DND-41 (cell line): ENCODE data around the gene ASIC2.

Source experiments
- ATAC-seq: fragments of 200-7000 bp; cut with Tn5 transposase; 3 replicates; pipeline ENCODE4 v1.9.1; 2021; ENCODE audit warnings: low read depth; ENCODE audit not compliant: insufficient read depth
- DNase-seq: peaks from one replicate; pipeline ENCODE4 v3.0.0-alpha.2; 2020
- H2AFZ ChIP-seq: 2 replicates; pipeline ENCODE4 v1.6.0; 2012; ENCODE audit warnings: low read depth, low read length
- H3K27ac ChIP-seq: 2 replicates; pipeline ENCODE4 v1.5.1; 2012; ENCODE audit warnings: low read length, inconsistent platforms
- H3K27me3 ChIP-seq: fragments of 200-600 bp; sonication (generic); 2 replicates; pipeline ENCODE4 v1.6.0; 2012; ENCODE audit warnings: low read length, mild to moderate bottlenecking, inconsistent platforms; ENCODE audit not compliant: insufficient read depth, poor library complexity
- H3K36me3 ChIP-seq: 2 replicates; pipeline ENCODE4 v1.5.1; 2012; ENCODE audit warnings: low read length, inconsistent platforms; ENCODE audit not compliant: insufficient read depth
- H3K4me1 ChIP-seq: 2 replicates; pipeline ENCODE4 v1.5.1; 2012; ENCODE audit warnings: mild to moderate bottlenecking, low read length; ENCODE audit not compliant: insufficient read depth
- H3K4me2 ChIP-seq: 2 replicates; pipeline ENCODE4 v1.6.0; 2012; ENCODE audit warnings: mild to moderate bottlenecking, moderate library complexity, low read length, inconsistent platforms; ENCODE audit not compliant: insufficient read depth
- H3K4me3 ChIP-seq, 2 experiments: fragments of 200-600 bp in 1 of 2; shearing (Covaris generic) in 1 of 2; 2 replicates each; pipeline ENCODE4 v1.5.1; 2012 to 2016; ENCODE audit warnings: inconsistent platforms in 2 of 2, low read length in 2 of 2, mild to moderate bottlenecking in 2 of 2, low read depth in 1 of 2, moderate library complexity in 1 of 2
- H3K79me2 ChIP-seq: 2 replicates; pipeline ENCODE4 v1.6.0; 2012; ENCODE audit warnings: low read length, inconsistent platforms; ENCODE audit not compliant: insufficient read depth
- H3K9ac ChIP-seq: 2 replicates; pipeline ENCODE4 v1.6.0; 2012; ENCODE audit warnings: low read depth, mild to moderate bottlenecking, inconsistent platforms, low read length, moderate library complexity
- H3K9me3 ChIP-seq: 2 replicates; pipeline ENCODE4 v1.5.1; 2012; ENCODE audit warnings: low read length, moderate library complexity, mild to moderate bottlenecking, inconsistent platforms; ENCODE audit not compliant: insufficient read depth, severe bottlenecking
- H4K20me1 ChIP-seq: 2 replicates; pipeline ENCODE4 v1.6.0; 2012; ENCODE audit warnings: low read length; ENCODE audit not compliant: insufficient read depth
- CTCF ChIP-seq: IDR thresholded peaks from 2 replicates; pipeline ENCODE4 v1.5.1; 2012; ENCODE audit warnings: borderline replicate concordance, low read length, moderate library complexity, mild to moderate bottlenecking; ENCODE audit not compliant: poor library complexity, severe bottlenecking; ENCODE audit errors: extremely low read depth
- EZH2 ChIP-seq: IDR thresholded peaks from 3 replicates; pipeline ENCODE4 v1.6.1; 2012; ENCODE audit warnings: borderline replicate concordance, low read depth, mild to moderate bottlenecking, moderate library complexity, low read length, inconsistent platforms; ENCODE audit not compliant: severe bottlenecking

ASIC2 gene

GRCh38 chr17:33056399-33057146 lies 236.5 kb downstream of the ASIC2 start:
- Histone ChIP-seq H4K20me1 (no peaks in the 10 kb centered on the region; the same call in 1 of the 2 replicates), H3K4me1 (no peaks in the 10 kb centered on the region), H3K4me2 (no peak overlapping the region), H3K36me3 (no peaks in the 10 kb centered on the region), H2AFZ (no peak overlapping the region), H3K27me3 (peaks cover 9% of the 10 kb centered on the region), H3K9me3 (no peaks in the 10 kb centered on the region), H3K79me2 (no peaks in the 10 kb centered on the region), H3K27ac (no peak overlapping the region), H3K4me3 (no peak overlapping the region), H3K9ac (no peak overlapping the region)
- ATAC-seq (no peak), DNase-seq (no peak)
- no peak for TF ChIP-seq CTCF
- TF ChIP-seq EZH2, result no peak

DNA sequence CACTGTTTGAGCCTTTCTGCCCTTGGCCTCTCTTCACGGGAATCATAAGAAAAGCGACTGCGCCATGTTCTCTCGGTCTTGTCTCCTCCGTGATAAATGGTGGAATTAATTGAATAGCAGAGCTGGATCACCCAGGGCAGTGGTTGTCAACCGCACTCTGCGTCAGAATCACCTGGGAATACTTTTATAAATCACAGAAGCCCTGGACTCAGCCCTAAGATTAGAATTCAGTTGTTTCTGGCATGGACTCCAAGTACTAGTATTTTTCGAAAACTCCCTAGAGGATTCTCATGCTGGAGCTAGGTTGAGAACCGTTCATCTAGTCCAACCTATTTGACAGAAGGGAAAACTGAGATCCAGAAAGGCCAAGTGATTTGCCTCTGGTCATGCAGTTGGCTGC lies 237.3 kb downstream of the ASIC2 start:
- no peaks in the 10 kb centered on the region for H3K4me1 ChIP-seq
- peaks cover 9% of the 10 kb centered on the region for H3K27me3 ChIP-seq
- H3K36me3 ChIP-seq, result no peaks in the 10 kb centered on the region
- no peaks in the 10 kb centered on the region for H3K9me3 ChIP-seq
- DNase-seq (no peak), ATAC-seq (no peak)
- H3K79me2 ChIP-seq, result no peaks in the 10 kb centered on the region
- no peak overlapping the region for H3K9ac ChIP-seq
- no peaks in the 10 kb centered on the region; the same call in 1 of the 2 replicates for H4K20me1 ChIP-seq
- H3K27ac ChIP-seq, result no peak overlapping the region
- no peak overlapping the region for H3K4me3 ChIP-seq
- no peak overlapping the region for H3K4me2 ChIP-seq
- TF ChIP-seq EZH2 (no peak), CTCF (no peak)
- no peak overlapping the region for H2AFZ ChIP-seq

DNA sequence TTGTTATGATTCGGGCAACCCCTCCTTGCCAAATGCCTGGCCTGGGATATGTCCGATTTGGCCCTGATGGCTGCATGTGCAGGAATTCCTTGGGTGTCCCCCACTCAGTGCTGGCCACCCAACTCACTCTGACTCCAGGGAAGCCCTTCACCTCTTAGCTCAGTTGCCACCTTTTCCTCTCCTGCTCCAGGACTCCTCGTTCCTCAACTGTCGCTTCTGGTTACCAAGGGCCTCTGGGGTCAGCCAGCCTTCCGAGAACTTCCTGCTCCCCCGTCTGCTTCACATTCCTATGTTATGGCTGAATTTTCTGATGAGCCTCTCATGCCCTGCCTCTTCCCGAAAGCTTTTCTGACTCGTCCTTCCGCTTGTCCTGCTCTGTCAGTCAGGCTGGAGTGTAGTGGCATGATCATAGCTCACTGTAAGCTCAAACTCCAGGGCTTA lies 237.9 kb downstream of the ASIC2 start:
- no peaks in the 10 kb centered on the region for H3K79me2 ChIP-seq
- H3K4me1 ChIP-seq, result no peaks in the 10 kb centered on the region
- H4K20me1 ChIP-seq, result no peaks in the 10 kb centered on the region; the same call in 1 of the 2 replicates
- no peaks in the 10 kb centered on the region for H3K36me3 ChIP-seq
- H3K9ac ChIP-seq, result no peak overlapping the region
- ATAC-seq (no peak), DNase-seq (no peak)
- H3K4me2 ChIP-seq, result no peak overlapping the region
- H2AFZ ChIP-seq, result no peak overlapping the region
- H3K27me3 ChIP-seq, result peaks cover 9% of the 10 kb centered on the region
- H3K9me3 ChIP-seq, result no peaks in the 10 kb centered on the region
- H3K27ac ChIP-seq, result no peak overlapping the region
- H3K4me3 ChIP-seq, result no peak overlapping the region
- TF ChIP-seq EZH2 (no peak), CTCF (no peak)
